GM18511 (cell line): ENCODE data around the gene ST6GALNAC2.
"Not testable (repeated sequence)": the region's sequence is repeated elsewhere in the genome, so short reads cannot be mapped to it uniquely, and the experiment has no call there.

Experiments used
- ATAC-seq: cut with Tn5 transposase; IDR thresholded peaks from one replicate; pipeline ENCODE4 v1.9.1; 2021; ENCODE audit warnings: mild to moderate bottlenecking, moderate library complexity; ENCODE audit not compliant: unreplicated experiment

The ST6GALNAC2 gene

DNA sequence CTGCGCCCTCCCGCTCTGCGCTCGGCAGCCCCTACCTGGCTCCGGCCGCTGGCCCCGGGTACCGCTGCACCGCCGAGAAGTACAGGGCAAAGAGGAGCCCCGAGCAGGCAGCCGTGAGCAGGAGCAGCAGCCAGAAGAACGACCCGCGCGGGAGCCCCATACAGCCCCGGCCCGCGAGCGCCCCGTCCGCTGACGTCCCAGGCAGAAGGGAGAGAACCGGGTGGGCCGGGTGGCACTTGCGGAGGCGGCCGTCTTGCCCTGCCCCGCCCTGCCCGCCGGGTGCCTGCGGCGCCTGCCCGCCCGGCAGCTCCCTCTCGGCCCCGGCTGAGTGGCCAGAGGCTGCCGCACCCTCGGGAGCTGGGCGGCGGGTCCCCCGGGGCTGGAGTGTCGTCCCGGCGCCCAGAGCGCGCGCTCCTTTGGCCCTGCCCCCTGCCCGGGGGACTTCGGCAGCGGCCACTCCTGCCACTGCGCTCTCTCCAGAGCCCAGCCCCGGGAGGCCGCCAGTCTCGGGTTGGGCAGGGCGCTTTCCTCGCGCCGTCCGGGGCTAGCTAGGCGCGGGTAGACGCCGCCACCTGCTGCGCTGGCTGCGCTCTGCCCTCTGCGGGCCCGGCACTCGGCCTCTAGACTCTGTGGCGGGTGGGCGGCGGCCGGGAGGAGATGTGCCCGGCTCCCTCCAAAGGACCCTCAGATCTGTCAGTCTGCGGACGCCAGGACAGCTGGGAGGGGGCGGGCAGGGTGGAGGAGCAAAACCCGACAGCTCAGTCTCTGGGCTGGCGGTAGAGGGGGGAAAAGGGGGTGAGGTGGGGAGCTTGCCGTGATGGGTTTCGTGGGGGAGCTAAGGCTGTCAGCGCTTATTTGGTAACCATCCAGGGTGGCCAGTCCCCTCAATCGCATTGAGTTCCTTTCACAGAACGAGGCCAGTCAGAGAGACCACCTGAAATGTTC lies at the start of gene ST6GALNAC2:
TSS of gene ST6GALNAC2 (minus strand) at position 212 of the 945 bp plus-strand sequence. CDS start at position 160, 52 bp downstream.
- ATAC-seq: no peak

DNA sequence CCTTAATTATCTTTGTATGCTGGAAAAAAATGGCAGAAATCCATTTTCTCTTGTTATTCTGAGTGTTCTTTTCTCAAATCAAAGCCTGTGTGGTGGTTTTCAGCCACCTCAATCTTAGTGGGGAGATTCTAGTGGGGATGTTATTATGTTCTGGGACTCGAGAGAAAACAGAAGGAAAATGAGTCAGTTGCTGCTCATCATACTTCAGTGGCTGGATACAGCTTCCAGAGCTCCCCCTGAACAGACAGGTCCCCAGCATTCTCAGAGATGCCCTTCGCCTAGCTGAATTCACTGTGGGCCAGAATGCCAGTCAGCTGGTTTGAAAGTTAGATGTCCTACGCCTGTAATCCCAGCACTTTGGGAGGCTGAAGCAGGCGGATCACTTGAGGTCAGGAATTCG lies 49.4 kb upstream of the ST6GALNAC2 start:
- ATAC-seq: no peak

DNA sequence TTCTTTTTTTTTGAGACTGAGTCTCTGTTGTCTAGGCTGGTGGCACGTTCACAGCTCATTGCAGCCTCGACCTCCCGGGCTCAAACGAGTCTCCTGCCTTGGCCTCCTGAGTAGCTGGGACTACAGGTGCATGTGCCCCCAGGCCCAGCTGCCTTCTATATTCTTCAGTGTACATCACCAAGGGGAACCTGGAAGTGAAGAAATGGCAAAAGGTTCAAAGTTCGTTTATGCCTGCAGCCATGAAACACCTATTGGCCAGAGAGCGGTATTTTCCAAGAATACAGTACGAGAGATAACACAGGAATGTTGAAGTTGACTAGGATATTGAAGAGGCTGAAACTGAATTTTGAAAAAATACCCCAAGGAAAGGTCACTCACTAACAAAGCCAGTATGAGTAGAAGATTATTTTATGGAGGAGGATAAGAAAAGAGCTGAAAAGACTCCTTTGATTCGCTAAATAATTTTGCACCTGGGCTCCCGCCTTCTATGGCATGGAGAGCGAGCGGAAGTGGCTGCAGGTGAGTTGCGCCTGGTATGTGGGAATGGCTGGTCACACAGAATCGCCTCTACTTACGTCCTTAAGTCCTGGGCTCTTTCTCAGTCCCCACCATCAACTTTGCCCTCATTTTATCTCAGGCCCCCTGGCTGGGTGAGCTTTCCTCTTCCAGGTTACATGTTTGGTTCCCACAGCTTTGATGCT lies 48.1 kb upstream of the ST6GALNAC2 start:
- ATAC-seq: no peak

DNA sequence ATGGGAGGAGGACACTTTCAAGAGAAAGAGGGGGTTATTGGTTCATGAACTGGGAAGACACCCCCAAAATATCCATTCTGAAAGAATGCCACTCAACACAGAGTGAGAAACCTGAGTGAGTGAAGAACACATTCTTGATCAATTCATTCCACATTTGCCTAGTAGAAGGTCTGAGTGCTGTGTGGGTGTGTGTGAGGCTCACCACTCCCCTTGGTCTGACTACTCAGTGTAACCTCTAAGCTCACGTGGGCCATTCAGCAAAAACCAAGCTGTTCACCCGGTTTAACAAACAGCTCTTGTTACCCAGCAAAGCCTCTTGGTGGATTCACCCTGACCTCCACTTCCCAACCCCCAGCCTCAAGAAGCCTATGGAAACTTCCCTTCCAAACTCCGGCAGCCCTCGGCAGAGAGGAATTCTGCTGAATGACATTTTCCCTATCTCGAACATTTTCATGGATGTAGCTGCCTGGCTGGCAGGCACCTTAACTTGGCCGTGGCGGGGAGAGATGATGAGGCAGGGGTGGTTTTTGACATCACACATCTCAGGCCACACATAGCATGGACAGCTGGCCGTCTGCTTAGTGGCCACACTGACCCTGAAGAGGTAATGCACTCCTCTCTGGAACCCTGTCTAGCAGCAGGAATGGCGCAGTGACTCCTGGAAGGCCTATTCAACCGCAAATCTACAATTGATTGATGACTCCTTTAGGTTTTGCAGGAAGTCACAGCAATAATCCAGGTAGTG lies 46.3 kb upstream of the ST6GALNAC2 start:
- ATAC-seq: no peak

DNA sequence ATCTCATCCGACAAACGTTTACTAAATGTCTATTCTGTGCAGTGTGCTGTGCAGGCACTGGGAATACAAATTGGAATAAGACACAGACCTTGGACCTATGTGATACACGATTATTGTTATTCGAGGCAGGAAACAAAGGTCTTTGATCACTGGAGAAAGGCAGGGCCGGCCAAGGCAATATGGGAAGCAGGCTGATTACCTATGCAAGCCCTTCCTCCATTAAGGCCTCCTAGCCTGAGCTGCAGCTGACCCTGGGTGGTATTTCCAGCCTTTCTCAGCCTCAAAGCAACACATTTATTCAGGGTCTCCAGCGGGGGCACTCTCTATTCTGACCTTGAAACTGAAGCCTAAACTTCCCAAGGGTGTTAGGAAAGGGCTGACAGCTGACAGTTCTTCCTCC lies 44.5 kb upstream of the ST6GALNAC2 start:
- no peak for ATAC-seq

DNA sequence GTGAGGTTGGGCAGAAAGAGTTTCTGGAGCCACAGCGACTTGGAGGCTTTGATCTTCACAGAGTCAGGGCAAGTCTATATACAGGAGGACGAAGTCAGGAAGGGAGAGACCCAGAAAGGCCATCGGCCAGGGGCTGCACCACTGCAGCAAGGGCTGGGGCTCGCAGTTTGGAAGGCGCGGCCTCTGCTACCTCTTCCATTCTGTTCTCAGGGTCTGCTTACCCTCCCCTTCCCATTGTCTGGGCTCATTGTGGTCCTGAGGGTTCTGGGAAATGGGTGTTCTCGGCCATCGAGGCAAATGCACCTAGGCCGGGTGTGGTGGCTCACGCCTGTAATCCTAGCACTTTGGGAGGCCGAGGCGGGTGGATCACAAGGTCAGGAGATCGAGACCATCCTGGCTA lies 41.9 kb upstream of the ST6GALNAC2 start:
- no peak for ATAC-seq

DNA sequence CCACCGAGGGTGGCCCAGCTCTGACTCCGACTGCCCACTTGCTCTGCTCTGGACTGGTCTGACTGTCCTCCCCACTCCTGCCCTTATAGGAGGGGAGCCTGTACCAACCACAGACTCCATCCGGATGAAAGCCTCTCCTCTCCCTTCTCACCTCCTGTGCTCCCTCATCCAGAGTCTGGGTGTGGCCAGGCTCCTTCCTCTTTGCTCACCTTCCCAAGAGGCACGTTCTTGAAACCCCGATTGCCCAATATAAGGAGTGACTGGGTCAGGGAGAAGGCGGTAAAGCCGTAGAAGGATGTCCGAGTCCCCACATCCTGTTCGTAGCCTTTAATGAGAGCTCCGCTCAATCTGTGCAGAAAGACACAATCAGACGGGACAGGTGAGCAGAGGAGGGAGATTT lies 40.8 kb upstream of the ST6GALNAC2 start:
- ATAC-seq: no peak

DNA sequence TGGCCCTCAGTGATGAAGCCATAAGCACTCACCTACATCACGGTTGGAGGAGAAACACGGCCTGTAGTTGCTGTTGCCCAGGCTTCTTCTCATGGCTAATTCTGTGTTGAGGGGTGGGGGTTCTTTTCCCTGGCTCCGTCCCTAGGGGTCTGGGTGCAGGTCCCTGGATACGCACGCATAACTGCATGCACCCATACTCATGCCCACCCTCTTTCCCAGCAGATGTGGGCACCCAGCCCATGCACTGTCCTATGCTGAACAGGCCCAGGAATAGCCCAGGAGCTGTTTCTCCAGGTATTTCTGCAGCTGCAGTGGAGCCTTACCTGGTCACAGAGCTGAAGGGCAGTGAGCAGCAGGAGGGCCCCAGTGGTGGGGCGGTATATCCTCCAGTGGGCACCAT lies 39.8 kb upstream of the ST6GALNAC2 start:
- ATAC-seq: no peak

DNA sequence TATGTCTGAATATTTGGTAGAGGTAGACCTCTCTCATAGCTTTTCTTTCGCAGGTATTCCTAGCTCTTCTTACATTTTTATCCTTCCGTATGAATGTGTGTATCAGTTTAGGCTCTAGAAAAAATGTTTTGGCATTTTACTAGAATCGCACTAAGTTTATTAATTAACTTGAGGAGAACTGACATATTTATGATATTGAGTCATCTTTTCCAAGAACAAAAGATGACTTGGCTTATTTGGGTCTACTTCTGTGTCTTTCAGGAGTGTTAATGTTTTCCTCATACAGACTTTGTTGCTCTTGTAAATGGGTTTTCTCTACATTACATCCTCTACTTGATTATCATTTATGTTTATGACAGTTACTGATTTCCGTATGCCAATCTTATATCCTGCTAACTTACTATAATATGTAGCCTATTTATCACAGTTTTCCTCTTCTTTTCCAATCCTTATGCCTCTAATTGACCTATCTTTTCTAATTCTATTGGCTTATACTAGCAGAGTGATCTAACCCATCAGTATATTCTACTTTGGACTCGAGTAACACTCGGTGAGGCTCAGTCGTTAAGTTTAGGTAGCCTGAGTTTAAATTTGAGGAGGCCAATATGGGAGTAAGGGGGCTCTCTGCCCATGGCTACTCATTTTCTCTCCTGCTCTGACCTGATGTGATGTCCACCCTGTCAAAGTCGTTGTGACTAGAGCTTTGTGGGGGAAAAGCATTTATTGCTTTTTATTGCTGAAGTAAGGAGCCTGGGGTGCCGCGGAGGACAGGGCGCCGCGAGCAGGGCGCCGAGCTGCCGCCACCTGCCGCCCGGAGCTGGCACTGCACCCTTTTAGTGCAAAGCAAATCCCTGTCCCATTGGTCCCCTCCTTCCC lies 37.8 kb upstream of the ST6GALNAC2 start:
- no peak for ATAC-seq

DNA sequence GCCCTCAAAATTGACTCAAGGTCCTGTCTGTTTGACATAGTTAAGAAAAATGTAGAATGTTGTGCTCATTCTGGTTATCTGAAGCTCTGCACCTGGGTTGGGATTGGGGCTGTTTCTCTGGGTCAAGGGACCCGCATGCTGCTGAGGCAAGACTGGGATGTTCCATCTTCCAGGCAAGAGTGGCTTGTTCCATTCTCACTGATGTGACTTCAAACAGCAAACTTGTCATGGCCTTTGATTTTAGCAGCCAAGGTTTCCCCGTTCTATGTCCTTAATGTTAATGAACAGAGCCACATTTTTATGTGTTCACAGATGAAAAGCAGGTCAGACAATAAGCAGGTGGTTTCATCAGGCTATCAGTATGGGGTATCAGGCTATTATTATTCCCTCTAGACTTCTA lies 32.2 kb upstream of the ST6GALNAC2 start:
- ATAC-seq: no peak

DNA sequence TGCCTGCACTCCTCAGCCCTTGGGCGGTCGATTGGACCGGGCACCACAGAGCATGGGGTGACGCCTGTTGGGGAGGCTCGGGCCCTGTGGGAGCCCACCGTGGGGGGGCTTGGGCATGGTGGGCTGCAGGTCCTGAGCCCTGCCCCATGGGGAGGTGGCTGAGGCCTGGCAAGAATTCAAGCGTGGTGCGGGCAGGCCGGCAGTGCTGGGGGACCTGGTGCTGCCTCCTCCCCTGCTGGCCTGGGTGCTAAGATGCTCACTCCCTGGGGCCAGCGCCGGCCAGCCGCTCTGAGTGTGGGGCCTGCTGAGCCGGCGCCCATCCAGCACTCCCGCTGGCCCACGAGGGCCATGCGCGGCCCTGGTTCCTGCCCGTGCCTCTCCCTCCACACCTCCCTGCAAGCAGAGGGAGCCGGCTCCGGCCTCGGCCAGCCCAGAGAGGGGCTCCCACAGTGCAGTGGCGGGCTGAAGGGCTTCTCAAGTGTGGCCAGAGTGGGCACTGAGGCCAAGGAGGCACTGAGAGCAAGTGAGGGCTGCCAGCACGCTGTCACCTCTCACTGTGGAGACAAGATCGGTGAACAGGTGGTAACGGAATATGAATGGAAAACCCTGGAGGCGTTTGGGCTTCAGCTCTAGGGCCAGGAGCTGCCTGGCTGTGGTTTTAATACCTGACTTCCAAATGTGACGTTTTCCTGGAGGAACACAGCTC lies 29.4 kb upstream of the ST6GALNAC2 start:
- ATAC-seq: no peak

DNA sequence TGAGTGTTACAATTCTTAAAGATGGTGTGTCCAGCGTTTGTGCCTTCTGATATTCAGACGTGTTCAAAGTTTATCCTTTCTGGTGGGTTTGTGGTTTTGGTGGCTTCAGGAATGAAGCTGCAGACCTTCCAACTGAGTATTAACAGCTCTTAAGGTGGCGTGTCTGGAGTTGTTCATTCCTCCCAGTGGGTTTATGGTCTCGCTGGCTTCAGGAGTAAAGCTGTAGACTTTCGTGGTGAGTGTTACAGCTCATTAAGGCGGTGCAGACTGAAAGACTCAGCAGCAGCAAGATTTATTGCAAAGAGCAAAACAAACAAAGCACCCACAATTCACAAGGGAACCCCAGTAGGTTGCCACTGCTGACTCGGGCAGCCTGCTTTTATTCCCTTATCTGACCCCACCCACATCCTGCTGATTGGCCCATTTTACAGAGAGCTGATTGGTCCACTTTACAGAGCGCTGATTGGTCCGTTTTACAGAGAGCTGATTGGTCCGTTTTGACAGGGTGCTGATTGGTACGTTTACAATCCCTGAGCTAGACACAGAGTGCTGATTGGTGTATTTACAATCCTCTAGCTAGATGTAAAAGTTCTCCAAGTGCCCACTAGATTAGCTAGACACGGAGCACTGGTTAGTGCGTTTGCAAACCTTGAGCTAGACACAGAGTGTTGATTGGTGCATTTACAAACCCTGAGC lies 28.6 kb upstream of the ST6GALNAC2 start:
- not testable (repeated sequence) for ATAC-seq

DNA sequence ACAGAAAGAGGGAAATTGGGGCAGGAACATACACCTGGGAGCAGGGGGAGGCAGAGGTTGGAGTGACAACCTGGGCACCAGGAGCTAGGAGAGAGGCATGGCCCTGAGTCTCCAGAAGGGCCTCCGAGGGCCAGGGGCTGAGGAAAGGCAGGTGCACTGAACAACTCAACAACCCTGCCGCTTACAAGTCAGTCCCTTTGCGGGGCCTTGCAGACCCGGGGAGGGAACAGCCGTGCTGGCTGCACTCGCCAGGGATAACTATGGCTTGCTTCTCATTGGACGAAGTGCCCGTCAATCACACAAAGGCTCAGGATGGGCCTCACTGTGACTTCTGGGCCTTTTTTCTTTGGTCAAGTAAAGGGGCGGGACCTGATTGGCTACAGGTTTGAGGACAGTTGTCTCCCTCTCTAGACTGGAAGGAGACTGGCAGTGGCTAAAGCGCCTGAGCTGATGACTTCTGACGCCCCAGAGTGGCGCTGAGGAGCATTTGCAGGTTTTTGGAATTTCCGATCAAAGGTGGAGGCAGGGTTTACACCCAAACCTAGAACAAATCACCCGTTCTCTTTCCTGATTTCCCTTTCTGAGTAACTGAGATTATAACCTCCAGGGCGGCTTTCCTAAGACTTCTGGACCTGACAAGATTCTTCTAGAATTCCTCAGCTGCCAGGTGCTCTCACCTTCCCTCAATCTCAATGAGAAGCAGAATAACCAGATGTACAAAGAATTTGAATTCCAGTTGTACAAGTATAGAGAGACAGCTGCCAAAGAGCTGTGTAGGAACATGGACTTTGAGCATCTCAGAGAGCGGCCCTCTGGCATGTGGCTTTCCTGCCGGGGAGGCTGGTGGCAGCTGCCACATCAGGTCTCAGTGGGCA lies 27.6 kb upstream of the ST6GALNAC2 start:
- ATAC-seq: no peak

DNA sequence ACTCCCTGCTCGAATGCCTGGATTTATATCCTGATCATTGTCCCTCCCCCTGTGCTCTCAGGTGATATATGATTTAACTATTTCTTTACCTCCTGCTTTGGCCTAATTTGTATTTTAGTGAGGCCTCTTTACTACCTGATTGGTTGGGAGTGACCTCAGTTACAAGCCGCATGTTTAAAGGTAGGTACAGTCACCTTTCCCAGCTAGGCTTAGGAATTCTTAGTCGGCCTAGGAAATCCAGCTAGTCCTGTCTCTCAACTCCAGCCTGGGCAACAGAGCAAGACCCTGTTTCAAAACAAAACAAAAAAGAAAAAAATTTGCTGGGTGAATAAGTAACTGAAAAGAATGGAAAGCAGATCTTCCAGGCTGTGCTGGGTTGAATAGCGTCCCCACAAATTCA lies 26.8 kb upstream of the ST6GALNAC2 start:
- no peak for ATAC-seq

DNA sequence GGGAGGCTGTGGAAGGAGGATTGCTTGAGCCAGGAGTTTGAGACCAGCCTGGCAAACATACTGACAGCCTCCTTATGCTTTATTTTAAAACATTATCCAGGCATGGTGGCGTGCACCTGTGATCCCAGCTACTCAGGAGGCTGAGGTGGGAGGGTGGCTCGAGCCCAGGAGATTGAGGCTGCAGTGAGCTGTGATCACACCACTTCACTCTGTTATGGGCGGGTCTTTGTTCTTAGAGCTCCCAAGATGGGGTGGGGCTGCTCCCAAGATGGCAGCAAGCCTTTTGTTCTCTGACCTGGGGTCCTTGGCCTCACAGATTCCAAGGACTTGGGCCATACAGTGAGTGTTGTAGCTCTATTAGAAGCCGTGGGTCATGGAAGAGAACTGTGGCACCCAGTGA lies 26.1 kb upstream of the ST6GALNAC2 start:
- ATAC-seq: no peak

DNA sequence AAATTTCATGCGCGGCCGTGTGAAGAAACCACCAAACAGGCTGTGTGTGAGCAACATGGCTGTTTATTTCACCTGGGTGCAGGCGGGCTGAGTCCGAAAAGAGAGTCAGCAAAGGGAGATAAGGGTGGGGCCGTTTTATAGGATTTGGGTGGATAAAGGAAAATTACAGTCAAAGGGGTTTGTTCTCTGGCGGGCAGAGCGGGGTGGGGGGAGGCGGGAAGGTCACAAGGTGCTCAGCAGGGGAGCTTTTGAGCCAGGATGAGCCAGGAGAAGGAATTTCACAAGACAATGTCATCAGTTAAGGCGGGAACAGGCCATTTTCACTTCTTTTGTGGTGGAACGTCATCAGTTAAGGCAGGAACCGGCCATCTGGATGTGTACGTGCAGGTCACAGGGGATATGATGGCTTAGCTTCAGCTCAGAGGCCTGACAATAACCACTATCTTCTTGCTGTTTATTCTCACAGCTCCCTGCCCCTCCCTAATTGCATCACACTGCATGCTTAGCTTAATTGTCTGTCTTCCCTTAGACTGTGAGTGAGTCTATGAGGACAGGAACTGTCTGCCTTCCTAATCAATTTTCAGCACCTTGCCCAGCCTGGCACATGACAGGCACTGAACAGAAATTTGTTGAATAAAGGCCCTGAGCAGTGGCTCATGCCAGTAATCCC lies 25.6 kb upstream of the ST6GALNAC2 start:
- not testable (repeated sequence) for ATAC-seq

DNA sequence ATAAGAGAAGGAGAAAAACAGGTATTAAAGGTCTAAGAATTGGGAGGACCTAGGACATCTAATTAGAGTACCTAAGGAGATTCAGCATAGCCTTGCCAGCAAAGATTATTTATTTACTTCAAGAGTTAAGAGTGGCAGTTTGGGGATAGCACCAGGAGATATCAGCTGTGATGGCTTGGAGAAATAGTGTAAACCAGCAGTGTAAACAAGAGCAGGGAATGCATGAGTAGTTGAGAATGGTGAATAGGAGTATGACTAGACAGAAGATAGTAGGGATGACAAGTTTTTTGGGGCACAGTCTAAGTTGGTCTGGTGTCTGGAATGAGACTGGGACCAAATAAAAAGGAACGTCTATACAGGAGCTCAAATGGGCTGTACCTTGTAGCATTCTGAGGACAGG lies 21.0 kb upstream of the ST6GALNAC2 start:
- not testable (repeated sequence) for ATAC-seq

DNA sequence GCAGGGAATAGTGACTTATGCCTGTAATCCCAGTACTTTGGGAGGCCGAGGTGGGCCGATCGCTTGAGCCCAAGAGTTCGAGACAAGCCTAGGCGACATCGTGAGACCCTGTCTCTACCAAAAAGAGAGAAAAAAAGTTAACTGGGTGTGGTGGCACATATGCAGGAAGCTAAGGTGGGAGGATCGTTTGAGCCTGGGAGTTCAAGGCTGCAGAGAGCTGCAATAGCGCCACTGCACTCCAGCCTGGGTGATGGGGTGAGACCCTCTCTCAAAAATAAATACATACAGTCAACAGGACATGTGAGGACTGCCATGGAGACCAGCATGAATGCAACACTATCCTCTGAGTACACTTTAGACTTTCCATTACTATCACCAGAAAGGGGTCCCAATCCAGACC lies 15.4 kb upstream of the ST6GALNAC2 start:
- ATAC-seq: no peak
